HG03460 (cell line): ENCODE measurements around the gene RIC1.
"Not testable (repeated sequence)": the region's sequence is repeated elsewhere in the genome, so short reads cannot be mapped to it uniquely, and the experiment has no call there.

Experiments
- ATAC-seq: cut with Tn5 transposase; IDR thresholded peaks from one replicate; pipeline ENCODE4 v1.9.1; 2021; ENCODE audit not compliant: unreplicated experiment

The RIC1 gene

DNA sequence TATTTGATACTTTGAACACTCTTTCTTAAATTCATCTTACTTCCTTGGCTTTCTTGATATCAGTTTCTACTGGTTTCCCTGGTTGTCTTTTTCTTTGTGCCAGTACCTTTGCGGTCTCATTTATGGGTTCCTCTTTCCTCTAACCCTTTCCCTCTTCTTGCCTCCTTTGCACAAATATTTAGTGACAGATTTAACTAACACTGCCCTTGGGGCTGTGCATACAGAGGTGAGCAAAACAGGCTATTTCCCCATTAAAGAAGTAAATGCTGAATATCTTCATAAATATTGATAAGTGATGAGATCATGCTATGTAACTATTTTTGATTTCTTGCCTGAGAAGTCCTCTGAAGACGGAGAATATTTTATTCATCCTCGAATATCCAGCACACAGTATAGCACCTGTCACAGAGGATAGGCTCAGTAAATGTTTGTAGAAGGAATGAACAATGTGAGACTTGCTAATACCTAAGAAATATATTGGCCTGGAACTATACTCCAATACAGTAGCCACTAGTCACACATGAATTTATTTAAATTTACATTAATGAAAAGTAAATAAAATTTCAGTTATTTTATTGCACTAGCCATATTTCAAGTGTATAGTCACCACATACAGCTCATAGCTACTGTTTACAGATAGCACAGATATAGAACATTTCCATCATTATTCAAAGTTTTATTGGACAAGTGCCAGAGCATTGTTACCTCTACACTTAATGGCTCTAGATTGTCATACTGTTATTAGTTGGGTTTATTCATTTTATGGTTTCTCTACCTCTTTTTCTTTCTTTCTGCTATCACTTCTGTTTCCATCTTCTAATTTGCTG, 90.4 kb downstream of the RIC1 start:
- no peak for ATAC-seq

DNA sequence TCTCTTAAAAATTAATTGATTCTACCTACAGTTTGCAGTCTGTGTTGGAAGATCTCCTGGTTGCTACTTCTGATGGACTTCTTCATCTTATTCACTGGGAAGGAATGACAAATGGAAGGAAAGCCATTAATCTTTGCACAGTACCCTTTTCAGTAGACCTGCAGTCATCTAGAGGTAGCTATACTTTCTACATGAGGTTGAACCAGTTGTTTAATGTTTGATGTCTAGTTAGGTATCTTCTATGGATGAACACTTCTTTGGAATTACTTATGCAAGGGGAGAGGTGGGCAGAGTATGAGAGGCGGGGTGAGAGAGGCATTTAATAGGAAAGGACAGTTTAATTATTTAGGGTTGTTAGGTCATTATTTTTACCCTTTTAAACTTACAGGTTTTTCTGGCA, 91.2 kb downstream of the RIC1 start:
- ATAC-seq, result no peak

DNA sequence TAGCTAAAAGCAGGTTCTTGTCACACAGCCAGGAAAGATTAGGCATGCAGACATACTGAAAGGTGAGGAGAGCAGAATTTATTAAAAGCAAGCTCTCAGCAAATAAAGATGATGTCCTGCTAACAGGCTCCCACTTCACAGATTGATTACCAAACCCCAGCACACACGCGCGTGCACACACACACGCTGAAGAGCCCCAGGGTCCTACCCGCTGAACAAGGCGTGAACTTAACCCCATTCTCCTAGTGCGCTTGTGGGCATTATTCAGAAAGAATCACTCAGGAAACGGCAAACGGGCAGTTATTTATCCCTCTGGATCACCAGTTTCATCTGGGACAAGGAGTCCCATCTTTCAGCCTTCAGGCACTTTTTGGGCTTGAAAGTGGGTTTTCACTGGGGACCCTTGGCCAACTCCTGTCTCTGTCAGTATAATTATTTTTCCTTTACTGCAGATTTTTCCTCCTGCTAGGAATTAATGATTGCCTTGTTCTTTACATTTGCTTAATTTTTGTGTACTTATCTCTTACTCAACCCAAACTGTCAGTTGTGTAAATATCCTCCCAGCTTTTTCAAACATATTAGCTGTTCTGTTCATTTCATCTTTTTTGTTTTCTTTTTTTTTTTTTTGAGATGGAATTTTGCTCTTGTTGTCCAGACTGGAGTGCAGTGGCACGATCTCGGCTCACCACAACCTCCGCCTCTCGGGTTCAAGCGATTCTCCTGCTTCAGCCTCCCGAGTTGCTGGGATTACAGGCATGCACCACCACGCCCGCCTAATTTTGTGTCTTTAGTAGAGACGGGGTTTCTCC, 92.6 kb downstream of the RIC1 start:
- ATAC-seq, result no peak

DNA sequence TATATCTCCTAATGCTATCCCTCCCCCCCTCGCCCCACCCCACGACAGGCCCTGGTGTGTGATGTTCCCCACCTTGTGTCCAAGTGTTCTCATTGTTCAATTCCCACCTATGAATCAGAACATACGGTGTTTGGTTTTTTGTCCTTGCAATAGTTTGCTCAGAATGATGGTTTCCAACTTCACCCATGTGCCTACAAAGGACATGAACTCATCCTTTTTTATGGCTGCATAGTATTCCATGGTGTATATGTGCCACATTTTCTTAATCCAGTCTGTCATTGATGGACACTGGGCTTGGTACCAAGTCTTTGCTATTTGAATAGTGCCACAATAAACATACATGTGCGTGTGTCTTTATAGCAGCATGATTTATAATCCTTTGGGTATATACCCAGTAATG, 93.8 kb downstream of the RIC1 start:
- ATAC-seq, result not testable (repeated sequence)

DNA sequence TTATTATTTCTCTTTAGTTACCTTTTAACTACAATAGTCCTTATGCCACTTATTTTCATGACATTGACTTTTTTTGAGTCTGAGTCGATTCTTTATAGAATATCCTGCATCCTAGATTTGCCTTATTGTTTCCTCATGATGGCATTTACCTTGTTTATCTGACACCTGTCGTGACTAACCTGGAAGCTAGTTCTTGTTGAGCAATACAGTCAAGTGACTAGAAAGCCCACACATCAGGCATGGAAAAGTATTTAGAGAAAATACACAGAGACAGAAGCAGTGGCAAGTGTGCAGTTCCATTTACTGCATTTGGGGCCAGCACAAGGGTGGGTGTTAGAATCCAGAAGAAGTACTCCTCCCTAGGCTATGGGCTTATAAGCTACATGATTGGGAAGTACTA, 106.2 kb downstream of the RIC1 start:
- no peak for ATAC-seq

DNA sequence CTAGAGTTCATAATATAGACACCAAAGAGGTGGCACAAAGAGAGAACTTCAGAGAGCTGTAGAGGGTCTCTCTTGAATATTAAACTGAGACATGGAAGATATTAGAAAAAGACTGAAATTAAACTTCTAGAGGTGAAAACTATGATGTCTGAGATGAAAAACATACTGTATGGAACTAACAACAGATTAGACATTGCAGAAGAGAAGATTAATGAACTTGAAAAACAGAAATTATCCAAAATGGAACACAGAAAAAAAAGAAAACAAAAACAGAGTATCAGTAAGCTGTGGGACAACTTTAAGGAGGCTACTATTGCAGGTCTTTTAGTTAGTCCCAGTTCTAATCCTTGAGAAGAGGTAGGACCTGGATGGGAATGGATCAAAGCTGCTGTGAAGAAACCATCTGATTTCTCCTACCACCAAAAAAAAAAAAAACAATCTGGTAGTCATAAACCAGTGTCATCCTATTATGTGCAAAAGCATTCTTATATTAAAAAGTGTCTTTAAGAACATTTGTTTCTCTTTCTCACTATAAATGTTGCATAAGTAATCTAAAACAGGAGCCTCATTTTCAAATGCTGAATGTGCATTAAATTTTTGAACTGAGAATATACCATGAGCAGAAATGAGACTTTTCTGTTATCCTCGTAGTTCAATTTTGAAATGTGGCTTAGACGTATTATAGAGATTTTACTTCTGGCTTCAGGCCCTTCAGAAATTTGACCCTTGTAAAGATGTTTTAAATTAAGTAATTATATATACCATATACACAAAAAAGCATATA, 107.8 kb downstream of the RIC1 start:
- no peak for ATAC-seq

DNA sequence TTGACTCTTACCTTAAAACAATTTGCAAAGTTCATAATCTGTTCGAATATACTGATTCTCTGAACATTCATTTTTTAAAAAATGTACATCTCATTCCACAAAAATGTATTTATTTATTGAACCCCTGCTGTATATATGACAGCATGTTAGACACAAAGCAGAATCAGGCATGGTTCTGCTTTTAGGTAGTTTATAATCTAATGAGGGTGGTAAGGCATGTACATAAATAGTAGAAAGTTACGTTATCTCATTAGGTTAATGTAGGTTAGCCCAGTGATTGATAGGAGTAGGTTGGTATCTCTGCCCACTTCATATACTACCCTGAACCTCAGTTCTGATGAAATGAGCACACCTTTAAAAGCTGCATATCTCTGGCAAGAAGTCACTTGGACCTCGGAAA, 114.2 kb downstream of the RIC1 start:
- no peak for ATAC-seq

DNA sequence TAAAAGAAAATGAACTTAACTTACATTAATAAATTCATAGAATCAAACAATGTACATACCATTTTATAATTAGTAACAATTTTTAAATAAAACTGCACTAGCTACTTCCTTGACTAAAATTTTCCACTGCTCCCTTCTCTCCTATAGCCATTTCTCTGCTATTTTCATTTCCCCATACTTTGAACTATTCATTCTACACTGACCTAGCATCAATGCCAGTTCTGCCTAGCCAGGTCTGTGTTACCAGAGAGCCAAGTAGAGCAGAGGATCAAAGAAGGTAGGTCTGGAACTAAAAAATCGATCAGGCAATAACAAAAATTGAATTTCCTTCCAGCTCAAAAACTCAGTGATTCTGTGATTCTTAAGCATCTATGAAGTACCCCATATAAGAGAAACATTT, 119.5 kb downstream of the RIC1 start:
- ATAC-seq, result no peak

DNA sequence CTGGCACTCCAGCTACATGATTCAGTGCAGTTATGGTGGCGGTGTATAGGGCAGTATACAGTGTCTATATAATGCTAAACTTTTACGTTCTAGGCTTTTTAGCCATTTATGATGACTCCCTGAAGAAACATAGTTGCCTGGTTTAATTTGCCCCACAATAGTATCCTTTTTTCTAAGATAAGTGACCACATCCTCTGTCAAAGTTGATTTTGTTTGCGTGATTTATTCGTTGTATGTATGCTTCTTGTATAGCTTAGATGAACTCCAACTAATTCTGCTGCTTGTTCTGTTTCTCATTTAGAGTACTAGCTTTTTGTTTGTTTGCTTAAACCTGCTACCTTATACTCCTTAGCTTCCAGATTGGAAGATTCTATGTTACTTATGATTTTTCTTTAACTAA, 120.4 kb downstream of the RIC1 start:
- ATAC-seq, result no peak

DNA sequence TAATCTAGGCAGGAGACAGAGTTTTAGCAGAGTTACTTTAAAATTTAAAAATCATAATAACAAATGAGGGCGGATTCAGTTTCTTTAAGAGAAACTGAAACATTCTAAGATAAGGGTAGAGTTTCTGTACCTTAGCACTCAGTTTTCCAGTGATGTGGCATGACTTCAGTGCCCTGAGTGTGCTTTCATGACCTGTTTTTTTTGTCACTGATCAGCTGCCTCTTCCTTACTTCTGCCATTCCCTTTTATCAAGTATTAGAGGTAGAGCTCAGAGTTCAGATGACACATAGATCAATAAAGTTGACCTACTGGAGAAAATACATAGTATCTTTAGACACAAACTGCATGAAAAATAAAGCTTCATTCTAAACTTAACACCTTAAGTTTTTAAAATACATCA, 121.7 kb downstream of the RIC1 start:
- no peak for ATAC-seq

DNA sequence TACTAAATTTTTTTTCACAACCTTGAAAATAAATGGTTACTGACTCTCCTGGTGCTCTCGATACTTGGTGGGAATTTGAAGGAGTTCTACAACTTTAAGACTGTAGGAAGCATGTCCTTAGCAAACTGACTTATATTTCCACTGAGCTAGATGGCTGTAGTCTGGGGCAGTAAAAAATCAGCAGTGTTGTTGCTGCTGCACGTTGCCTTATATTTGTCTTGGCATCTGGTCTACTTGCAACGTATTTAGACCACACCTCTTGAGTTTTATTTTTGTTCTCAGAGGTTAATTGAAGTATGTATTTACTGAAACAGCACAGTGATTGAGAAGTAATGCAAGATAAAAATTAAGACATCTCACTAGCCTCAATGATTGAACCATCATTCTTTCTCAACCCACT, 127.7 kb downstream of the RIC1 start:
- no peak for ATAC-seq

DNA sequence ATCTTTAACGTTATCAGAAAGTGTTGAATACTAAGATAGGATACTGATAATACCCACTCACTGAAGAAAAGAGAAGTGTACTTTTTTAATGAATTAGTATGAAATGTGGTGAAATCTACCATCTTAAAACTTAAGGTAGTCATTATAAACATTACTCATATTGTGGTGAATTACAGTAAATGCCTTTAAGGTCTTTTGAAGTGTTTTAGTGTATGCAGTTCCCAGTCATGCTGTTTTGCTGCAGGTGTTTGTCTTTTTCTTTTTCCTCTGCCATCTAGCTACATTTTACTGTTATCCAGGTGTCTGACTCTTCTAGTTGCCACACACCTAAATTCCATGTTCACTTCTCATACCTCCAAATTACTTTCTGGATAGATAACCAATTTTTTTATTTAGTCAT, 131.4 kb downstream of the RIC1 start:
- no peak for ATAC-seq

DNA sequence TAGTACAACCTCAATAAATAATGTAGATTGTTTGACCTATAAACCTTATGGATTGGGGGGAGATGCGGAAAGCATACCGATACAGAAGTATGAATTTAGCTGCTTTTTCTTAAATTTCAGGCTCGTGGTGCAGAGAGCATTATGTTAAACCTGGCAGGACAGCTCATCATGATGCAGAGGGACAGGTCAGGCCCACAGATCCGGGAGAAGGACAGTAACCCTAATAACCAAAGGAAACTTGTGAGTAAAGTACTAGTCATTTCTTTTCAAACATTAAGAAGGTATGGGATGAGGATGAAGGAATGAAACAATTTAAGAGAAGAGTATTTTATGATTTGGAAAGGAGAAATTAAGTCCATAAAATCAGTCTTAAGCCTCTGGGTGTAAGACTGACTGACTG, 133.5 kb downstream of the RIC1 start:
- no peak for ATAC-seq

DNA sequence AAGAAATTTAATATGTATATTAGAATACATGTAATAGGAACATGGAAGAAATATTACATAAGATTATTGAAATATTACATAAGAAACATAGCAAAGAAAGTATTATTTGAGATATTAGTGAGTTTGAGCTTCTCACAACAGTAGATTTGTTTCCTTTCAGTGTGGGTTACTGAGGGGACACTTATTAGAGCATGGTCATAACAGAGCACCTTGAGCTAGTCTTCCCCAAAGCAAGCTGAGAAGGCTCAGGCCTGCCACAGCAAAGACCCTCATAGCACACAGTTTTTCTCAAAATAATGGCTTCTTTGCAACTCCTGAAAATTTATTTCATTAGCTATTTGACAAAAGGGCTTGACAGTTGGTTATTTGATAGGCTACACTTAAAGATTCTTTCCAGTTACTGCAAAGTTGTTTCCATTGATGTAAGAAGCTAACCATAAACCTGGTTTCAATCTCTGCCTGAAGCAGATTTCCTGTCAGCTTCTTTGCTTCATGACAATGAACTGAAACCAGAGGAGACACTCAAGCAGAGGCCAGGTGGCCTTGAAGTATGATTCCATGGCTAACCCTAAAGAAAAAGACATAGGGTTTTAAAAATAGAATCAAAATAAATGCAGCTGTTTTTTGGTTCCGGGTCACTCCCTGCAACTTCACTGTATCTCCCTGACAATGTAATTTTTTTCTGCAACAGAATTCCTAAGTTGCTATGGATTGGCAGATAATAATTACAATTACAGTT, 135.4 kb downstream of the RIC1 start:
- ATAC-seq, result peak; percentile 92

DNA sequence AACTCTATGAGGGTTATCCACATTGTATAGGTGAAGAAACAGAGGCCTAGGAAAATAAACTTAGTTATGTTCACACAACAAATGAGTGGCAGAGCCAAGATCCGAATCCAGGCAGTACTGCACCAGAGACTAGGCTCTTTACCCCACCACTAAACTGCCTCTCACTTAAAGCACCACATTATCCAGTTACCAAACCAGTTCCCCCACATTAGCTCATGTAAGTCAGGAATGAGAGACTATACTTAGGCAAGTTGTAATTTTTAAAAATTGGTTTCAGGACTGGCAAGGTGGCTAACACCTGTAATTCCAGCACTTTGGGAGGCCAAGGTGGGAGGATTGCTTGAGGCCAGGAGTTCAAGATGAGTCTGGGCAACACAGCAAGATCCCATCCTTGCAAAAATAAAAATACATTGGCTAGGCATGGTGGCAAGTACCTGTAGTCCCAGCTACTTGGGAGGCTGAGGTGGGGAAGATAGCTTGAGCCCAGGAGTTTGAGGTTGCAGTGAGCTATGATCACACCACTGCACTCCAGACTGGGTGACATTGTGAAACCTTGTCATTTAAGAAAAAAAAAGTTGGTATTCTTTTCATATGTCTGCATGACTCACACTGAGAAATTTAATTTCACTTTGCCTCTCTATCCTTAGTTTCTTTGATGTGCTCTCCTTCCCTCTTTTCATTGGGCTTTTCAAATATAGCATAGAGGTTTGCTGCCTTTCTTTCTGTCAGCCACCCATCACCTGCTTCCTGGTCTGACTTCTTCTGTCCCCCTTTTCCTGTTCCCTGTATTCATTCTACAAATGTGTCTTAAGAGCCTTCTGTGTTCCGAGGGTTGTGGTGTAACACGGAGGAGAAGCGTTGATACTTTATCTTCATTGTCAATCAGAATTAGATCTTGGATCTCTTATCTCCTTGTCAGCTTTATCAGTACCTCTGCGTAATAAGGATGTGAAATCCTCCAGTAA, 139.3 kb downstream of the RIC1 start:
- no peak for ATAC-seq

DNA sequence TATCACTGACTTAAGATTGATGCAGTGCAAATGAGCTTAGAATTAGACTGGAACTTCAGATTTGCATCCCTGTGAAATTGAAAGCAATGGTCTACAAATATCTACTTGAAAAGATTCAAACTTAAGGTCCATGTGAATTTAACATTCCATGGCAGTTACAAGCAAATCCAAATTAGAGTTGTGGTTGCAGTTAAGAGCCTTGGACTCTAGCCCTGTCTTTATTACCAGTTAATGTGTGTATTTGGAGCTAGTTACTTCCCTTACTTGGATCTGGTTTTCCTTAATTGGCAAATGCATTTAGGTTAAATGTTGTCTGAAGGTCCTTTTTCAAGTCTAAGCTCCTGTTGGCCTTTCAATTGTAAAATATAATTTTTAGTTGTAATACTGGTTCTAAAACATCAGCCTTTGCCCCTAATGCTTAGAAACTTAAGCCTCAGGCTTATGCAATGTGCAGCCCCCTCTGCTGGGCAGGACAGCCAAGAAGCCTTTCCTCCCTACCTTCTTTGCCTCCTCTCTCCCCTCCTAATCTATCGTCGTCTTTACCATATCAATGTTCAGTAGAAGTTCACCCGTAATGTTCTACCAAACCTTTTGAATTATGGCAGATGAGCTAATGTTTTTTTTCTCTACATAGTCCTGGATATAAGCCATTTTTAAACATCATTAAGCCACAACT, 144.6 kb downstream of the RIC1 start:
- ATAC-seq, result no peak

DNA sequence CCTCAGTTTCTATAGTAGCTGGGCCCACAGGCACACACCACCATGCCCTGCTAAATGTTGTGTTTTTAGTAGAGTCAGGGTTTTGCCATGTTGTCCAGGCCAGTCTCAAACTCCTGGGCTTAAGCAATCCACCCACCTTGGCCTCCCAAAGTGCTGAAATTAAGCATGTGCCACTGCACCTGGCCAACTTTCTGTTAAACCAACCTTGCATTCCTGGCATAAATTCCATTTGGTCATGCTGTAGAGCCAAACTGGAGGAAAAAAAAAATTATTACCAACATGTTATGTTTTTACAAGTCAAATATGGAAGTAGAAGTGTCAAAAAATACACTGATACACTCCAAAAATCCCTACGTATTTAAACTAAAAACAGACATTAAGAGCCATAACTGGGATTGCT, 149.9 kb downstream of the RIC1 start:
- ATAC-seq, result no peak

DNA sequence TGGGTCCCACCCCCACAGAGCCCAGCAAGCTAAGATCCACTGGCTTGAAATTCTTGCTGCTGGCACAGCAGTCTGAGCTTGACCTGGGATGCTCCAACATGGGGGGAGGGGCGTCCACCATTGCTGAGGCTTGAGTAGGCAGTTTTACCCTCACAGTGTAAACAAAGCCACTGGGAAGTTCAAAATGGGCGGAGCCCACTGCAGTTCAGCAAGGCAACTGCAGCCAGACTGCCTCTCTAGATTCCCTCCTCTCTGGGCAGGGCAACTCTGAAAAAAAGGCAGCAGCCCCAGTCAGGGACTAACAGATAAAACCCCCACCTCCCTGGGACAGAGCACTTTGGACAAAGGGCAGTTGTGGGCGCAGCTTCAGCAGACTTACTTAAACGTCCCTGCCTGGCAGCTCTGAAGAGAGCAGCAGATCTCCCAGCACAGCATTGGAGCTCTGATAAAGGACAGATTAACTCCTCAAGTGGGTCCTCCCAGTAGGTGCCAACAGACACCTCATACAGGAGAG, 150.9 kb downstream of the RIC1 start:
- not testable (repeated sequence) for ATAC-seq

DNA sequence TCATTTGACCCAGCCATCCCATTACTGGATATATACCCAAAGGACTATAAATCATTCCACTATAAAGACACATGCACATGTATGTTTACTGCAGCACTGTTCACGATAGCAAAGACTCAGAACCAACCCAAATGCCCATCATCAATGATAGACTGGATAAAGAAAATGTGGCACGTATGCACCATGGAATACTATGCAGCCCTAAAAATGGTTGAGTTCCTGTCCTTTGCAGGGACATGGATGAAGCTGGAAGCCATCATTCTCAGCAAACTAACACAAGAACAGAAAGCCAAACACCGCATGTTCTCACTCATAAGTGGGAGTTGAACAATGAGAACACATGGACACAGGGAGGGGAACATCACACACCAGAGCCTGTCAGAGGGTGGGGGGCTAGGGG, 154.5 kb downstream of the RIC1 start:
- ATAC-seq, result not testable (repeated sequence)
